Activated CD4-positive, alpha-beta T cell treated with anti-CD3 and anti-CD28 coated beads for 36 hours (primary cell): ENCODE results near the gene RNASEL. TPM values are rescaled to one million over a fixed set of nuclear protein-coding genes. Genes with fewer than 3 reads are reported as not detected.

Source experiments
- ATAC-seq: fragments of 200-7000 bp; cut with Tn5 transposase; one replicate; pipeline ENCODE4 v1.10.0; 2021; ENCODE audit warnings: mild to moderate bottlenecking, moderate library complexity
- CTCF ChIA-PET: fragments of 350-600 bp; sonication (Branson Sonifier 250); formaldehyde crosslinking; loops from one replicate; lab custom pipeline; 2021; ENCODE audit warnings: antibody characterized with exemption; lab: Charles Lee
- POLR2A ChIA-PET: fragments of 350-600 bp; sonication (Branson Sonifier 250); formaldehyde crosslinking; loops from one replicate; lab custom pipeline; 2021; ENCODE audit warnings: antibody characterized with exemption, inconsistent platforms; lab: Charles Lee
- DNase-seq: peaks from one replicate; pipeline ENCODE4 v3.0.0-alpha.2; 2020
- H3K27ac Mint-ChIP-seq: one replicate; pipeline ENCODE4 v1.8.0; 2021; ENCODE audit warnings: mixed read lengths
- H3K27me3 Mint-ChIP-seq: one replicate; pipeline ENCODE4 v1.8.0; 2021; ENCODE audit warnings: mixed read lengths
- H3K36me3 Mint-ChIP-seq: one replicate; pipeline ENCODE4 v1.8.0; 2021; ENCODE audit warnings: low read depth, mixed read lengths
- H3K4me1 Mint-ChIP-seq: one replicate; pipeline ENCODE4 v1.8.0; 2021; ENCODE audit warnings: mixed read lengths
- H3K4me3 Mint-ChIP-seq: one replicate; pipeline ENCODE4 v1.8.0; 2021; ENCODE audit warnings: mild to moderate bottlenecking, moderate library complexity, mixed read lengths
- H3K9me3 Mint-ChIP-seq: one replicate; pipeline ENCODE4 v1.8.0; 2021; ENCODE audit warnings: low read depth, mixed read lengths
- intact Hi-C, 2 experiments: fragments of 100-400 bp; cut with DNase I in 1 of 2; cut with micrococcal nuclease in 1 of 2; formaldehyde crosslinking; loops; one replicate each; pipeline versions ENCODE4 v1.14.2 to v1.15.1; 2022 to 2024; cut with DNase I, micrococcal nuclease
- total RNA-seq, 2 experiments: library from RNA; stranded (reverse); gene quantifications; one replicate each; pipeline ENCODE4 v1.2.3, GENCODE V29; 2021

The RNASEL gene
- total RNA-seq, 2 experiments from 2014 or later: 3.7 to 4.0 TPM

DNA sequence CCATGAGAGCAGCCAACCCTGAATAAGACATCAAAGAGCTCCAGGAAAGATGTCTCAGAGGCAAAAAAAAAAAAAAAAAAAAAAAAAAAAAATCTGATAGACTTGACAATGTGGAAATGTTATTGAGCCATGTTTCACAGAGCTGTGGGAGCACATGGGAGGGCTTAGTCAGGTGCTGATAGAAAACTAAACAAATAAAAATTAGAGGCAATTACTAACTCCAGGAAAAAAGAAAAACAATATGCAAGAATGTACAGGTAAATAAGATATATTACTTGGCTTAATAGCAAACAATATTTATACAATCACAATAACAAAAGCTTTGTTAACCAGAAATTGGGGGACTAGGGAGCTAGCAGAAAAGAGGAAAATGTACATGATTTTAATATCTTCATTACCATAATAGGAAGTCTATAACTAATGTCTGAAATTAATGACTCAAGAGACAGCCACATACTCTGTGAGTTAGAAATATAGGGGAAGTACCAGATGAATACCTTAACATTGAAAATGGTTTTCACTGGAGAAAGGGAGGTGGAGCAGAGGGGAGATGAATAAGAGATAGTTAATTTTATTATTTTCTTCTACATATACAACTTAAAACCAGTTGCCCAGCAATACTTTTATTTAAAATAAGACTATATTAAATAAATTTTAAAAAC, 32.0 kb upstream of the RNASEL start:
- POLR2A ChIA-PET: no interaction called here
- peaks cover 5% of the 10 kb centered on the region for H3K9me3 Mint-ChIP-seq
- intact Hi-C loops: loop anchor here in 1 of 2 experiments (1.0 kb wide), 1 partner anchor 8 kb away; no protein-coding TSS in a partner anchor
- peaks cover 8% of the 10 kb centered on the region for H3K27me3 Mint-ChIP-seq
- peak overlapping the region; percentile 28 for H3K27ac Mint-ChIP-seq
- peaks cover 78% of the 10 kb centered on the region for H3K4me1 Mint-ChIP-seq
- no peak overlapping the region for H3K4me3 Mint-ChIP-seq
- ATAC-seq: peak; percentile 42
- H3K36me3 Mint-ChIP-seq: peaks cover 3% of the 10 kb centered on the region
- CTCF ChIA-PET: interaction anchor here (0.8 to 1.2 kb wide), 5 partner anchors 9 to 26 kb away, joined by 3 to 5 read pairs (median 3); no protein-coding TSS in a partner anchor
- DNase-seq: no peak

DNA sequence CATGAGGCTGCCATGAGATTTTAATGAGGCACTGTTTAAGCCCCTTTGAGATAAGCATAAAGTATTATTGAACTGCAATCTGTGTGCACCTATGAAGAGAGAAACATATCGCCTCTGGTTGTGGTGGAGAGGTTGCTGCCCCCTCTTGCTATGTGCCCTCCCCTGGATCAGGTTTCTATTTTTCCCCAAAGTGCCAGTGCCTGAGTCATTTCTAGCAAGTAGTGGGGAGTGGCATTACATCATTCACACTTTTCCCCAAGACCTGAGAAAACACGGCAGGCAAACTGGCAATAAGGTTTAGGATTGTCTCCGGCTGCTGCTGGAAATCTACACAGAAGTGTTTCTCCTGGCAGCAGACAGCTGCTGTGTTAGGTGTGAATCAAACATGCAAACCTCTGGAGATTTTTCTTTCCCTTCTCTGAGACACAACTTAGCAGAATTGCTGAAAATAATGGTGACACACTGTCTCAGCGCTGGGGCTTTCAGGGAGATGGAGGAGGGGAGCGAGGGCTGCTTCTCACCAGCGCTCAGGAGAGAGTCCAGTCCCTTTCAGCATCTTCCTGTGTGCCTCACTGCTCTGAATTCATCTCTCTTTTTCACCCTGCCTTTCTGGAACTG, 28.8 kb upstream of the RNASEL start:
- no peak overlapping the region for H3K4me3 Mint-ChIP-seq
- peak; percentile 52 for DNase-seq
- peaks cover 5% of the 10 kb centered on the region for H3K9me3 Mint-ChIP-seq
- ChIA-PET POLR2A (no interaction called here), CTCF (interaction anchor here (0.7 to 4.8 kb wide), 3 partner anchors 11 to 1501 kb away, joined by 3 to 21 read pairs (median 3); no protein-coding TSS in a partner anchor)
- no peak for ATAC-seq
- peaks cover 17% of the 10 kb centered on the region for H3K27me3 Mint-ChIP-seq
- intact Hi-C loops: loop anchor here in 1 of 2 experiments (2.0 to 5.0 kb wide), 2 partner anchors 91 to 371 kb away; no protein-coding TSS in a partner anchor
- H3K36me3 Mint-ChIP-seq: peaks cover 4% of the 10 kb centered on the region
- no peak overlapping the region for H3K27ac Mint-ChIP-seq
- peaks cover 68% of the 10 kb centered on the region for H3K4me1 Mint-ChIP-seq

DNA sequence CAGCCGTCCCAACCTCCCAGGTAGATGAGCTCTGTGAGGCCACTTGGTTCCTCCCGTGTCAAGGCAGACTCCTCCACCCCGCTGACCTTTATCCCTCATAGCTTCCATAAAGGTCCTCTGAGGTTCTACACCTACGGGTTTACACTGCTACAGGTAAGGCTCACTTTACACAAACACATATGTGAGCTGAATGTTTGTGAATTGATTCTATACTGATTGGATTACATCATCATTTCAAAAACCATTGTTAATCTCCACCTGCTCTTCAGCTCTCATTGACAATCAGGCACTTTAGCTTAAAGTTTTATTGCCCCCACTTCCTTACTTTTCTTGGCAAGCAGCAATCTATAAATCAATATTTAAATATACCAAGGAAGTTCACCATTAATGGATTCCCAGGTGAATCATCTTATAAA, 28.0 kb upstream of the RNASEL start:
- peak overlapping the region; percentile 83 for H3K27ac Mint-ChIP-seq
- ATAC-seq: no peak
- peaks cover 4% of the 10 kb centered on the region for H3K36me3 Mint-ChIP-seq
- H3K4me1 Mint-ChIP-seq: peaks cover 64% of the 10 kb centered on the region
- POLR2A ChIA-PET: interaction anchor here (0.6 to 4.0 kb wide), 4 partner anchors 8 to 240 kb away, joined by 3 to 23 read pairs (median 10); partner anchors contain the start of gene RGS16
- peaks cover 25% of the 10 kb centered on the region for H3K27me3 Mint-ChIP-seq
- peak overlapping the region; percentile 69 for H3K4me3 Mint-ChIP-seq
- H3K9me3 Mint-ChIP-seq: peaks cover 5% of the 10 kb centered on the region
- CTCF ChIA-PET: interaction anchor here (1.0 to 4.8 kb wide), 10 partner anchors 10 to 166 kb away, joined by 3 to 31 read pairs (median 8); partner anchors contain the start of genes RGS16 and RNASEL
- intact Hi-C loops: loop anchor here in 1 of 2 experiments (2.0 to 5.0 kb wide), 2 partner anchors 92 to 370 kb away; no protein-coding TSS in a partner anchor
- DNase-seq: no peak

DNA sequence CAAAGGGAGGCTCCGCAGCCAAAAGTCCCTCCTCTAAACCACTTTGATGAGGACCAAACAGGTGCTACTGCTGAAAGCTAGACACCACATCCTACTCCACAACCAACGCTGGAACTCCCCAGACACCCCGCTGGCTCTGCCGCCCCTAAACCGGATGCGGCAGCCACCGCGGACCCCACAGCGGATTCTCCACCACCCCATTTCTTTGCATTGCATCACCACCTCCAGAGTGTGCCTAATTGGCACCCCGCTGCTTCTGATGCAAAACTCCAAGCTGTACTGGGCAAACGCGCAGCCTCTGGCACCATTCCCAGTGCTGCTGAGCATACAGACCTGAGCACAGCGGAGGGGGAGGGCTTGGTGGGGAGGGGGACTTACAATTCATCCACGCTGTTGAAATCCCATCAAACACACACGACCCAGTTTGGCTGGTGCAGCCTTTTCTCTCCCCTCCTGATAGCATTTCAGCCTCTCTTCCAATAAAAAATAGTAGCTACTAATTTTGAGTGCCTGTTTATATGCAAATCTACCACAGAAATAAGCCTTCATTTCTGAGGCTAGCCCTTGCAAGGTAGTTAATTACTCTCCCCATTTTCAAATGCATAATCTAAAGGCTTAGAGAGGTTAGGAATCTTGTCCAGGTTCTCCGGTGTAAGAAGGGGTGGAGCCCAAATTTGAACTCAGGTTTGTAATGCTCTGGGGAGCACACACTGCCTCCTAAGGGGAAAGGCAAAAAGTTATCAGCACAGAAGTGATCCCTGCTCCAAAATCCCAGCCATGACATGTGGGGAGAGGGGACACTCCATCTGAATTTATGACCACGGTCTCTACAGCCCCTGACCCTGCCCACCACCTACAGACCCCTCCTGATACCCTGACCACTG, 27.3 kb upstream of the RNASEL start:
- CTCF ChIA-PET: interaction anchor here (0.6 to 4.8 kb wide), 13 partner anchors 10 to 1094 kb away, joined by 3 to 31 read pairs (median 5); partner anchors contain the start of genes RGS16 and RNASEL
- peaks cover 27% of the 10 kb centered on the region for H3K27me3 Mint-ChIP-seq
- peak overlapping the region; percentile 69 for H3K4me3 Mint-ChIP-seq
- H3K4me1 Mint-ChIP-seq: peaks cover 61% of the 10 kb centered on the region
- POLR2A ChIA-PET: interaction anchor here (0.6 to 4.0 kb wide), 7 partner anchors 8 to 240 kb away, joined by 3 to 23 read pairs (median 8); partner anchors contain the start of gene RGS16
- intact Hi-C loops: loop anchor here (1.0 to 5.0 kb wide), 6 partner anchors 9 to 369 kb away; partner anchors contain the start of gene DHX9 (in 1 of the 2)
- peak overlapping the region; percentile 83 for H3K27ac Mint-ChIP-seq
- H3K36me3 Mint-ChIP-seq: peaks cover 4% of the 10 kb centered on the region
- peaks cover 5% of the 10 kb centered on the region for H3K9me3 Mint-ChIP-seq
- ATAC-seq (peak; percentile 82), DNase-seq (peak; percentile 92)

DNA sequence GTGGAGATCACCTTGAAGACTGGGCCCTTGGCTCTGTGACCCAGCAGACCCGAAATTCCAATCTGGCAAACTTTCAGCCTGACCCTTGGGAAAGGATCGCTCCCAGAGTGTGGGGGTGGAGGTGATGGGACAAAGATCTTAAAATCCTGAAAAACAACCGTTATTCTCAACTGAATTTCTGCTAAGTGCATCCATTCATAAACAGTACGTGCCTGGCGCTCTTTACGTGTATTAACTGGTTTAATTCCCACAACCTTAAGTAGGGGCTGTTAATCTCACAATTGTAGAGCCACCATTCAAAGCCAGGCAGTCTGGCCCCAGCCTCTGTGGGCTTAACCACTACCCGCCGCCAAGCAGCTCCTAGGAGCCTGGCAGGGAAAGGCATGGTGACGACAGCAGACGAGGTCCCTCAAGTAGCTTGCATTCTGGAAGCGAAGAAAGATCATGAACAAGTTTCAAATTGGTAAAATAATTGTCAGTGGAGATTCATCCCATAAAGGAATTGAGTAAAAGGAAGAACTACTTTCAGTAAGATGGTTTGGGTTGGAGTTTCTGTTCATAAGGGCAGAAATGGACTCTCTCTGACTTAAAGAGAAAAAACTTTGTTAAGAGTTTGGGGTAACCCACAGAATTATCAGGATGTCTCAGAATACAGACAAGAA, 26.5 kb upstream of the RNASEL start:
- Mint-ChIP-seq H3K4me1 (peaks cover 57% of the 10 kb centered on the region), H3K4me3 (peak overlapping the region; percentile 69), H3K9me3 (peaks cover under 1% of the 10 kb centered on the region), H3K36me3 (peaks cover 3% of the 10 kb centered on the region), H3K27me3 (peaks cover 32% of the 10 kb centered on the region), H3K27ac (peak overlapping the region; percentile 89)
- ATAC-seq (peak; percentile 57), DNase-seq (peak; percentile 77)
- intact Hi-C loops: loop anchor here (1.0 to 5.0 kb wide), 7 partner anchors 10 to 368 kb away; partner anchors contain the start of genes DHX9 (in 2 of the 2) and RGS16 (in 2 of the 2)
- ChIA-PET CTCF (interaction anchor here (0.6 to 4.8 kb wide), 14 partner anchors 9 to 1093 kb away, joined by 3 to 31 read pairs (median 5); partner anchors contain the start of genes RGS16 and RNASEL), POLR2A (interaction anchor here (1.0 to 4.0 kb wide), 5 partner anchors 9 to 18 kb away, joined by 3 to 23 read pairs (median 13); partner anchors contain the start of gene RGS16)

DNA sequence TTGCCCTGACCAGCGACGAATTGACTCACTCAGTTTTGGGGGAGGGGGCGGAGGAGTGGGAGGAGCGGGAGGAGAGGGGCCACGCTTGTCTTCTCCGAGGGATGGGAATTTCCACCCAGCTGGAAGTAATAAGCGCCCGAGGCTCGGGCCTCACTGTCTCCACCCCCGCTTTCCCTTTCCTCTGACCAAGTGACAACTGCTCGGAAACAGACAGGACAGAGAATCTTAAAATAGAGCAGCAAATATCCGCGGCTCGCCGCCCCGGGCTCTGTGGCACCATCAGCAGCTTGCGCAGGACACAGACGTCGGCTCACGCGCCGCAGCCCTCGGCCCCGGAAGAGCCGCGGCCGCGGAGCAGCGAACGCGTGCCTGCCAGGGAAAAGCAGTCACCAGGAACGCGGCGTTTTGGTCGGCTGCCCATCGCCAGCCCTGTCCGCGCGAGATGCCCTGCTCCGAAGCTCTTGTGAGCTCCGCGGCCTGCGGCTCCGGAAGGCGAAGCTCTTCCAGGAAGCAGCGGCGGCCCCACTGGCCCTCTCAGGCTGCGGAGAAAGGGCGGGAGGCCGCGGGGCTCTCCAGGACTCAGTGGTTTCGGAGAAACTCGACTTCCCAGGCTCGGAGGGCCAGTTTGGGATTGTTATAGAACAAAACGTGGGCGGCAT, 25.9 kb upstream of the RNASEL start:
- peaks cover 2% of the 10 kb centered on the region for H3K36me3 Mint-ChIP-seq
- H3K27me3 Mint-ChIP-seq: peaks cover 35% of the 10 kb centered on the region
- H3K4me3 Mint-ChIP-seq: peak overlapping the region; percentile 69
- ChIA-PET POLR2A (interaction anchor here (1.0 to 4.0 kb wide), 5 partner anchors 9 to 17 kb away, joined by 3 to 23 read pairs (median 13); partner anchors contain the start of gene RGS16), CTCF (interaction anchor here (0.7 to 4.8 kb wide), 10 partner anchors 8 to 532 kb away, joined by 3 to 31 read pairs (median 8); partner anchors contain the start of gene RGS16)
- H3K4me1 Mint-ChIP-seq: peaks cover 52% of the 10 kb centered on the region
- ATAC-seq (peak; percentile 20), DNase-seq (peak; percentile 74)
- H3K9me3 Mint-ChIP-seq: no peaks in the 10 kb centered on the region
- intact Hi-C loops: loop anchor here (1.0 to 5.0 kb wide), 3 partner anchors 11 to 368 kb away; partner anchors contain the start of genes RGS16 (in 2 of the 2) and DHX9 (in 1 of the 2)
- peak overlapping the region; percentile 89 for H3K27ac Mint-ChIP-seq

DNA sequence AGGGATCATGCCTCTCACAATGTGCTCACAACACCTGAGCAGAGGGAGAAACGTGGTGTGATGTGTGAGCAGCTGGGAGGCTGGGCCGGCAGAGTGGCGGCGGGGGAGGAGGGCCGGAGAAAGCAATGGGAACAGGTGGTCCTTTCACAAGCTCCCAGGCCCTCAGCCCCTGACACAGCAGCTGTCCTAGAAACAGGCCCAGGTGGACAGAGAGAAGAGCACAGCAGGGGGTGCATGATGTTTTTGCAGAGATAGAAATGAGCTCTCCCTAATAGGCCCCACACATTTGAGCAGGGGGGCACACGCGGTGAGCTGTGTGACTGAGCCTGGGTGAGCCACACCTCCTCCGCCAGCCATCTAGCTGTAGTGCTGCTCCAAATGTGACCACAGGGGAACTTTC, 22.7 kb upstream of the RNASEL start:
- Mint-ChIP-seq H3K4me3 (no peak overlapping the region), H3K9me3 (no peaks in the 10 kb centered on the region), H3K27me3 (peaks cover 35% of the 10 kb centered on the region), H3K4me1 (peaks cover 57% of the 10 kb centered on the region), H3K36me3 (peaks cover 2% of the 10 kb centered on the region), H3K27ac (no peak overlapping the region)
- intact Hi-C loops: no loop called here
- POLR2A ChIA-PET: no interaction called here
- DNase-seq (no peak), ATAC-seq (no peak)
- CTCF ChIA-PET: interaction anchor here (0.6 to 1.7 kb wide), 6 partner anchors 9 to 174 kb away, joined by 4 to 8 read pairs (median 4); no protein-coding TSS in a partner anchor

DNA sequence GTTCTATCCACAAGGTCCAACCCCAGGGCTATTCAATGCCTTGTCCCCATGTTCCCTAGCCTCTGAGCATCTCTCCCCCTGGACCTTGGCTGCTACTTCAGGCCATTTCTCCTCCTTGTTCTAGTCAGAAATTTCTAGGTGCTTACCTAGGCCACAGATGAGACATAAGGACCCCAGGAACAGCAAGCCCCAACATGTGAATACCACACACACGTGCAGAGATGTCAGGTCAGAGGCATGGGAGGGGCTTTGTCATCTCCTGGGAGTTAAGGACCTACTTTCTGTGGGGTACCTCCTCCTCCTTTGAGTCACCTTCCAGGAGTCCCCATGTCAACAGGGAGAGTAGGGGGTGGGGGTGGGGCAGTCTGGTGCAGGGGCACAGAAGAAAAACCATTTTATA, 22.3 kb upstream of the RNASEL start:
- H3K4me3 Mint-ChIP-seq: no peak overlapping the region
- POLR2A ChIA-PET: no interaction called here
- intact Hi-C loops: no loop called here

DNA sequence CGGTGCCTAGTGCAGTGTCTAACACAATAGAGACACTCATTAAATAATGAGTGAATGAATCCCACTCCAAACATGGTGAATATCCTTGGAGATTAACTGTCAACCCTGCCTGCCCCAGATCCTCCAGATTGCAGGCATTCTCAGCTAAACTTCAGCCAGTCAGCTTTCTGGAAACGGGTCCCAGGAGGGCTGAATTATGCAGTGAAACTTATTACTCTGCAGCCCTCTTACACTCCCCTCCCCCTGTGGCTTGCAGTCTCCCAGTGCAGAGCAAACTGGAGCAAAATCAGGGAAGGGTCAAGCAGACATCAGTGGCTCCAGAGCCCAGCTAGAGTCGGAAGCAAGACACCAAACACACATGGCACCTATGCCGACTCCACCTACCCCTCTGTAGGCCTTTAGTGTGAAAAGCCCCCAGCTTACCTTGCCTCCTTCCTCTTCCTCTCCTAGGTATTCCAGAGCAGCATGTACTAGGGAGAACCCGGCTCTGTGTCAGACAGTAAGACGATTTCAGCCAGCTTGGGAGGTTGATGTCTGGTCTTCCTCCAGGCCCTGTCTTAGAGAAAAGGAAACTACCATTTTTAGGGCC, 21.6 kb upstream of the RNASEL start:
- no peaks in the 10 kb centered on the region for H3K9me3 Mint-ChIP-seq
- ATAC-seq: no peak
- DNase-seq: no peak
- H3K27me3 Mint-ChIP-seq: peaks cover 35% of the 10 kb centered on the region
- no peaks in the 10 kb centered on the region for H3K36me3 Mint-ChIP-seq
- H3K4me3 Mint-ChIP-seq: no peak overlapping the region
- ChIA-PET POLR2A (interaction anchor here (0.6 kb wide), 1 partner anchor 270 kb away, joined by 3 read pairs; no protein-coding TSS in a partner anchor), CTCF (no interaction called here)
- H3K27ac Mint-ChIP-seq: no peak overlapping the region
- intact Hi-C loops: no loop called here
- H3K4me1 Mint-ChIP-seq: peaks cover 50% of the 10 kb centered on the region

More for the DNA sequence above, 22.3 kb upstream of the RNASEL start:
- no peak overlapping the region for H3K27ac Mint-ChIP-seq
- H3K4me1 Mint-ChIP-seq: peaks cover 56% of the 10 kb centered on the region
- DNase-seq (no peak), ATAC-seq (no peak)
- peaks cover 2% of the 10 kb centered on the region for H3K36me3 Mint-ChIP-seq
- H3K27me3 Mint-ChIP-seq: peaks cover 35% of the 10 kb centered on the region
- CTCF ChIA-PET: interaction anchor here (1.4 to 1.7 kb wide), 2 partner anchors 10 to 15 kb away, joined by 5 to 8 read pairs; no protein-coding TSS in a partner anchor
- H3K9me3 Mint-ChIP-seq: no peaks in the 10 kb centered on the region
